Thoracic aorta (tissue), 2 donors: Measurements from ENCODE around the gene METTL18. TPM values are rescaled to one million over a fixed set of nuclear protein-coding genes. Genes with fewer than 3 reads are reported as not detected.

Experiments
- ATAC-seq: fragments of 150-250 bp; one replicate; pipeline ENCODE4 v1.8.0; 2017; ENCODE audit warnings: low read depth; ENCODE audit not compliant: insufficient number of reproducible peaks, low FRiP score
- DNase-seq: peaks from one replicate; pipeline ENCODE4 v3.0.0-alpha.2; 2020; ENCODE audit warnings: low spot score
- H3K27ac ChIP-seq, 2 donors: fragments of 200-600 bp; sonication (generic); 1 replicate in 1 of 2; 2 replicates in 1 of 2; pipeline ENCODE4 v1.5.1; 2016; ENCODE audit warnings: mild to moderate bottlenecking in 2 of 2, moderate library complexity in 2 of 2
- H3K27me3 ChIP-seq: fragments of 200-600 bp; sonication (generic); replicated peaks from 2 replicates; pipeline ENCODE4 v1.6.0; 2016; ENCODE audit warnings: mild to moderate bottlenecking; ENCODE audit not compliant: insufficient read depth
- H3K36me3 ChIP-seq: fragments of 200-600 bp; sonication (generic); one replicate; pipeline ENCODE4 v1.5.1; 2016
- H3K4me1 ChIP-seq, 2 donors: fragments of 200-600 bp; sonication (generic); 1 replicate in 1 of 2; 2 replicates in 1 of 2; pipeline versions ENCODE4 v1.5.1 to v1.6.0; 2016; ENCODE audit warnings: low read depth in 2 of 2, mild to moderate bottlenecking in 1 of 2; ENCODE audit not compliant: control insufficient read depth in 1 of 2
- H3K4me3 ChIP-seq: fragments of 200-600 bp; sonication (generic); 2 replicates; pipeline ENCODE4 v1.5.1; 2016; ENCODE audit warnings: mild to moderate bottlenecking
- H3K9me3 ChIP-seq: fragments of 200-600 bp; sonication (generic); 2 replicates; pipeline ENCODE4 v1.5.1; 2016
- CTCF ChIP-seq: fragments of 200-600 bp; sonication (generic); IDR thresholded peaks from one replicate; pipeline ENCODE4 v1.5.1; 2019; ENCODE audit warnings: antibody characterized with exemption
- total RNA-seq, 2 donors: library from RNA; depleted of rRNA; stranded (reverse); fragments of >200 nt; gene quantifications; one replicate each; pipeline versions ENCODE4 v1.1.0 to v1.2.3, GENCODE V29; 2016

Gene METTL18
- total RNA-seq, 2 donors from 2014 or later: 6.8 to 13.0 TPM

GRCh38 chr1:169764919-169765318, 29.8 kb downstream of the METTL18 start:
- no peaks in the 10 kb centered on the region for H3K27me3 ChIP-seq
- H3K4me1 ChIP-seq: no peaks in the 10 kb centered on the region
- no peak for TF ChIP-seq CTCF
- no peaks in the 10 kb centered on the region for H3K36me3 ChIP-seq
- DNase-seq: no peak
- no peak for ATAC-seq
- no peaks in the 10 kb centered on the region for H3K9me3 ChIP-seq
- H3K27ac ChIP-seq: no peak overlapping the region
- no peak overlapping the region for H3K4me3 ChIP-seq

- Histone ChIP-seq H3K36me3 (no peaks in the 10 kb centered on the region), H3K27me3 (no peaks in the 10 kb centered on the region), H3K4me3 (no peak overlapping the region), H3K27ac (no peak overlapping the region), H3K4me1 (no peaks in the 10 kb centered on the region), H3K9me3 (no peaks in the 10 kb centered on the region)
- no peak for DNase-seq
- no peak for ATAC-seq
- TF ChIP-seq CTCF: no peak
These were observed 32.0 kb downstream of the METTL18 start for GRCh38 chr1:169762699-169763098.

- Histone ChIP-seq H3K27me3 (no peaks in the 10 kb centered on the region), H3K9me3 (no peaks in the 10 kb centered on the region), H3K4me3 (no peak overlapping the region), H3K27ac (no peak overlapping the region), H3K36me3 (no peaks in the 10 kb centered on the region), H3K4me1 (no peaks in the 10 kb centered on the region)
- no peak for ATAC-seq
- TF ChIP-seq CTCF: no peak
- no peak for DNase-seq
These were observed 35.7 kb downstream of the METTL18 start for GRCh38 chr1:169759038-169759437.

- H3K4me1 ChIP-seq: no peaks in the 10 kb centered on the region
- no peak overlapping the region for H3K27ac ChIP-seq
- no peak for TF ChIP-seq CTCF
- H3K36me3 ChIP-seq: no peaks in the 10 kb centered on the region
- H3K9me3 ChIP-seq: no peaks in the 10 kb centered on the region
- no peak for ATAC-seq
- DNase-seq: no peak
- H3K27me3 ChIP-seq: no peaks in the 10 kb centered on the region
- H3K4me3 ChIP-seq: no peak overlapping the region
These were observed 41.2 kb downstream of the METTL18 start for GRCh38 chr1:169753549-169753948.

GRCh38 chr1:169750041-169750440, 44.7 kb downstream of the METTL18 start:
- Histone ChIP-seq H3K4me1 (no peaks in the 10 kb centered on the region), H3K27ac (no peak overlapping the region), H3K4me3 (no peak overlapping the region), H3K9me3 (no peaks in the 10 kb centered on the region), H3K27me3 (no peaks in the 10 kb centered on the region), H3K36me3 (no peaks in the 10 kb centered on the region)
- TF ChIP-seq CTCF: no peak
- ATAC-seq (no peak), DNase-seq (no peak)
